NOMO-1 (cell line): ENCODE results near the gene ACAD10.
A peak's percentile ranks its signal among the peaks of the same experiment; 100 is the strongest.
"Not testable (repeated sequence)": the region's sequence is repeated elsewhere in the genome, so short reads cannot be mapped to it uniquely, and the experiment has no call there.

ENCODE experiments used
- DNase-seq, 2 experiments: peaks; one replicate each; lab custom pipeline; 2025; ENCODE audit not compliant: unreplicated experiment in 2 of 2; lab: John Stamatoyannopoulos, UW

ACAD10 gene

GRCh38 chr12:111686574-111687105, 787 bp downstream of the ACAD10 start:
- DNase-seq, result peak in 1 of 2 experiments; percentile 1

GRCh38 chr12:111687255-111687654, 1.4 kb downstream of the ACAD10 start:
- peak in 1 of 2 experiments; percentile 4 for DNase-seq

GRCh38 chr12:111687952-111688351, 2.1 kb downstream of the ACAD10 start:
- no peak for DNase-seq

- DNase-seq, result no peak
Measured at GRCh38 chr12:111691262-111691661, 5.4 kb downstream of the ACAD10 start.

GRCh38 chr12:111692575-111693210, 6.8 kb downstream of the ACAD10 start:
- no peak for DNase-seq

GRCh38 chr12:111693818-111694217, 8.0 kb downstream of the ACAD10 start:
- DNase-seq, result no peak

- DNase-seq, result no peak
Measured at GRCh38 chr12:111699962-111700361, 14.1 kb downstream of the ACAD10 start.

- DNase-seq, result peak; percentile 64 to 77
Measured at GRCh38 chr12:111705672-111706071, 19.8 kb downstream of the ACAD10 start.

GRCh38 chr12:111706145-111706544, 20.3 kb downstream of the ACAD10 start:
- no peak for DNase-seq

GRCh38 chr12:111715279-111715678, 29.4 kb downstream of the ACAD10 start:
- DNase-seq, result no peak

- DNase-seq, result not testable (repeated sequence)
Measured at GRCh38 chr12:111719316-111719715, 33.5 kb downstream of the ACAD10 start.

GRCh38 chr12:111720457-111720856, 34.6 kb downstream of the ACAD10 start:
- DNase-seq, result no peak

GRCh38 chr12:111723646-111724360, 38.0 kb downstream of the ACAD10 start:
- not testable (repeated sequence) for DNase-seq

- no peak for DNase-seq
Measured at GRCh38 chr12:111728795-111729194, 42.9 kb downstream of the ACAD10 start.

- DNase-seq, result no peak
Measured at GRCh38 chr12:111730420-111730819, 44.6 kb downstream of the ACAD10 start.

- no peak for DNase-seq
Measured at GRCh38 chr12:111732786-111733185, 46.9 kb downstream of the ACAD10 start.

- no peak for DNase-seq
Measured at GRCh38 chr12:111733340-111733915, 47.6 kb downstream of the ACAD10 start.

- DNase-seq, result not testable (repeated sequence)
Measured at GRCh38 chr12:111739524-111739923, 53.7 kb downstream of the ACAD10 start.

GRCh38 chr12:111741235-111741812, 55.5 kb downstream of the ACAD10 start:
- no peak for DNase-seq

GRCh38 chr12:111745211-111745610, 59.4 kb downstream of the ACAD10 start:
- DNase-seq, result no peak

- no peak for DNase-seq
Measured at GRCh38 chr12:111747333-111747732, 61.5 kb downstream of the ACAD10 start.
